Measurements from ENCODE around the gene FYN. TPM values are rescaled to one million over a fixed set of nuclear protein-coding genes. Genes with fewer than 3 reads are reported as not detected.

FYN gene
- total and polyA plus RNA-seq, 4 donors, result 11.2 to 28.3 (median 19.7) TPM

DNA sequence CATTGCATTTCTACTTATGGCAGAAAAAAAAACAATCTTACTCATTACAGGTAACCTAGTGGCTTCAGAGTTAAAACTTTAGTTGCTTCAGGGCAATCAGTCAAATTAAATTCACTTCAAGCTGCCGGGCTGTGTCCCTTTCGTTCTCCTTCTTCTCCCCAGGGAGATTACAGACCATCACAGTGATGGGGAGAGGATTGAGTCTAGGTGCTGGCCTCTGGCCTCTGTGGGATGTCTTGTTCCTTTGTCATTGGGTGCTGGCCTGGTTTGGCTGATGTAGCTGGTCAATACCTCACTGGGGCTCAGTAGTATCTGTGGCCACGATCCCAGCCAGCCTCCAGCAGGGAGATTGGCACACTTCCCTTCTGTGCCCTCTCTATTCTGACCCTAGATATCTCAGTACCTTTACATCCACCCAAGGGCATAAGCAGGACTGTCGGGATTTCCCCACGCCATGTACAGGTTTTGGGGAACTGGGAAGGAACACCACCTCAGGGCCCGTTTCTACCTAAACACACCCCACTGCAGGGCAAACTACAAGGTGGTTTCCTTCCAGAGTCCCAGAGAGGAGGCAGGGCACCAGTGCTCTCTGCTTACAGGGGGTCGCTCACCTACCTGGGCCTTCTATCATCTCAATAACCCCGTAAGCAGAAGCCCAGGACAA lies 15.4 kb downstream of the FYN start (continued):
- TF ChIP-seq, protein P1, sequence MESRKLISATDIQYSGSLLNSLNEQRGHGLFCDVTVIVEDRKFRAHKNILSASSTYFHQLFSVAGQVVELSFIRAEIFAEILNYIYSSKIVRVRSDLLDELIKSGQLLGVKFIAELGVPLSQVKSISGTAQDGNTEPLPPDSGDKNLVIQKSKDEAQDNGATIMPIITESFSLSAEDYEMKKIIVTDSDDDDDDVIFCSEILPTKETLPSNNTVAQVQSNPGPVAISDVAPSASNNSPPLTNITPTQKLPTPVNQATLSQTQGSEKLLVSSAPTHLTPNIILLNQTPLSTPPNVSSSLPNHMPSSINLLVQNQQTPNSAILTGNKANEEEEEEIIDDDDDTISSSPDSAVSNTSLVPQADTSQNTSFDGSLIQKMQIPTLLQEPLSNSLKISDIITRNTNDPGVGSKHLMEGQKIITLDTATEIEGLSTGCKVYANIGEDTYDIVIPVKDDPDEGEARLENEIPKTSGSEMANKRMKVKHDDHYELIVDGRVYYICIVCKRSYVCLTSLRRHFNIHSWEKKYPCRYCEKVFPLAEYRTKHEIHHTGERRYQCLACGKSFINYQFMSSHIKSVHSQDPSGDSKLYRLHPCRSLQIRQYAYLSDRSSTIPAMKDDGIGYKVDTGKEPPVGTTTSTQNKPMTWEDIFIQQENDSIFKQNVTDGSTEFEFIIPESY (IDR thresholded peaks at IDR 0.05), result no peak

DNA sequence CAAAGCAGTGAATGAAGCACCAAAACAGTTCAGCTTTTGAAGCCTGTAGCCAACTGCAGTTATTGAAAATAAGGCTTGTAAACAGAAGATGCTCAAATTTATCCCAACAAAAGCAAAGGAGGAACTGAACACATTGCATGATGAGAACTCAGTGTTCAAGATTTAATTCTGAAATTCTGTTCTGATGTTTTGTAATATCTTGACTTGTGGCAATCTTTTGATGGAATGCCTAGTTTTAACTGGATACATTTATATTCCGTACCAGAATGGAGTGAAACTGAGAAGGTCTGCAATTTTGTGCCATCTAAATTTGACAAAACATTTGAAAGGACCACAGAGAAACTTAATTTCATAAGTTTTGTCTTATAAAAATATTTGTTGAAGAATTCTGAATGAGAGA lies 17.5 kb downstream of the FYN start:
- Histone ChIP-seq H3K9ac (ENCODE audit: low read depth in 1 of 2, low read length in 2 of 2) (no peak overlapping the region), H3K36me3 (ENCODE audit: control insufficient read depth in 4 of 4, insufficient read depth in 3 of 4, low read depth in 1 of 4, low read length in 3 of 4) (no peaks in the 10 kb centered on the region), H3K4me3 (ENCODE audit: low read depth in 1 of 3, low read length in 3 of 3) (no peak overlapping the region), H3K27ac (ENCODE audit: low read depth in 1 of 2, low read length in 2 of 2) (no peak overlapping the region), H3K27me3 (ENCODE audit: control insufficient read depth in 4 of 4, insufficient read depth in 4 of 4, low read length in 3 of 4) (peaks cover 0 to 3% (median 0%) of the 10 kb centered on the region in 4 donors), H3K9me3 (ENCODE audit: control insufficient read depth in 4 of 4, low read length in 3 of 4) (no peaks in the 10 kb centered on the region), H3K4me1 (ENCODE audit: control insufficient read depth in 4 of 4, insufficient read depth in 4 of 4, low read length in 3 of 4) (no peaks in the 10 kb centered on the region)
- TF ChIP-seq, protein P2, sequence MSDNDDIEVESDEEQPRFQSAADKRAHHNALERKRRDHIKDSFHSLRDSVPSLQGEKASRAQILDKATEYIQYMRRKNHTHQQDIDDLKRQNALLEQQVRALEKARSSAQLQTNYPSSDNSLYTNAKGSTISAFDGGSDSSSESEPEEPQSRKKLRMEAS (IDR thresholded peaks at IDR 0.05), result no peak
- no peak for TF ChIP-seq JUND (IDR thresholded peaks at IDR 0.05)
- TF ChIP-seq GABPA (IDR thresholded peaks at IDR 0.05 in 1 of 2, conservative IDR thresholded peaks at IDR 0.05 in 1 of 2), result no peak
- TF ChIP-seq, protein P3, sequence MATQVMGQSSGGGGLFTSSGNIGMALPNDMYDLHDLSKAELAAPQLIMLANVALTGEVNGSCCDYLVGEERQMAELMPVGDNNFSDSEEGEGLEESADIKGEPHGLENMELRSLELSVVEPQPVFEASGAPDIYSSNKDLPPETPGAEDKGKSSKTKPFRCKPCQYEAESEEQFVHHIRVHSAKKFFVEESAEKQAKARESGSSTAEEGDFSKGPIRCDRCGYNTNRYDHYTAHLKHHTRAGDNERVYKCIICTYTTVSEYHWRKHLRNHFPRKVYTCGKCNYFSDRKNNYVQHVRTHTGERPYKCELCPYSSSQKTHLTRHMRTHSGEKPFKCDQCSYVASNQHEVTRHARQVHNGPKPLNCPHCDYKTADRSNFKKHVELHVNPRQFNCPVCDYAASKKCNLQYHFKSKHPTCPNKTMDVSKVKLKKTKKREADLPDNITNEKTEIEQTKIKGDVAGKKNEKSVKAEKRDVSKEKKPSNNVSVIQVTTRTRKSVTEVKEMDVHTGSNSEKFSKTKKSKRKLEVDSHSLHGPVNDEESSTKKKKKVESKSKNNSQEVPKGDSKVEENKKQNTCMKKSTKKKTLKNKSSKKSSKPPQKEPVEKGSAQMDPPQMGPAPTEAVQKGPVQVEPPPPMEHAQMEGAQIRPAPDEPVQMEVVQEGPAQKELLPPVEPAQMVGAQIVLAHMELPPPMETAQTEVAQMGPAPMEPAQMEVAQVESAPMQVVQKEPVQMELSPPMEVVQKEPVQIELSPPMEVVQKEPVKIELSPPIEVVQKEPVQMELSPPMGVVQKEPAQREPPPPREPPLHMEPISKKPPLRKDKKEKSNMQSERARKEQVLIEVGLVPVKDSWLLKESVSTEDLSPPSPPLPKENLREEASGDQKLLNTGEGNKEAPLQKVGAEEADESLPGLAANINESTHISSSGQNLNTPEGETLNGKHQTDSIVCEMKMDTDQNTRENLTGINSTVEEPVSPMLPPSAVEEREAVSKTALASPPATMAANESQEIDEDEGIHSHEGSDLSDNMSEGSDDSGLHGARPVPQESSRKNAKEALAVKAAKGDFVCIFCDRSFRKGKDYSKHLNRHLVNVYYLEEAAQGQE (IDR thresholded peaks at IDR 0.05), result no peak
- TF ChIP-seq, protein P1 (IDR thresholded peaks at IDR 0.05), result no peak
- no peak for TF ChIP-seq NR2F2 (IDR thresholded peaks at IDR 0.05)
- TF ChIP-seq YY1 (IDR thresholded peaks at IDR 0.05), result no peak
- TF ChIP-seq FOXA2 (IDR thresholded peaks at IDR 0.05), result no peak
- TF ChIP-seq, protein P4, sequence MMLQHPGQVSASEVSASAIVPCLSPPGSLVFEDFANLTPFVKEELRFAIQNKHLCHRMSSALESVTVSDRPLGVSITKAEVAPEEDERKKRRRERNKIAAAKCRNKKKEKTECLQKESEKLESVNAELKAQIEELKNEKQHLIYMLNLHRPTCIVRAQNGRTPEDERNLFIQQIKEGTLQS (IDR thresholded peaks at IDR 0.05), result no peak
- no peak for TF ChIP-seq HNF4A (conservative IDR thresholded peaks at IDR 0.05)
- no peak for TF ChIP-seq EGR1 (IDR thresholded peaks at IDR 0.05; ENCODE audit: low read depth in 2 of 2)
- no peak for TF ChIP-seq HNF4G (IDR thresholded peaks at IDR 0.05)
- no peak for TF ChIP-seq TAF1 (conservative IDR thresholded peaks at IDR 0.05)
- TF ChIP-seq FOXA1 (IDR thresholded peaks at IDR 0.05), result no peak
- TF ChIP-seq, protein P5, sequence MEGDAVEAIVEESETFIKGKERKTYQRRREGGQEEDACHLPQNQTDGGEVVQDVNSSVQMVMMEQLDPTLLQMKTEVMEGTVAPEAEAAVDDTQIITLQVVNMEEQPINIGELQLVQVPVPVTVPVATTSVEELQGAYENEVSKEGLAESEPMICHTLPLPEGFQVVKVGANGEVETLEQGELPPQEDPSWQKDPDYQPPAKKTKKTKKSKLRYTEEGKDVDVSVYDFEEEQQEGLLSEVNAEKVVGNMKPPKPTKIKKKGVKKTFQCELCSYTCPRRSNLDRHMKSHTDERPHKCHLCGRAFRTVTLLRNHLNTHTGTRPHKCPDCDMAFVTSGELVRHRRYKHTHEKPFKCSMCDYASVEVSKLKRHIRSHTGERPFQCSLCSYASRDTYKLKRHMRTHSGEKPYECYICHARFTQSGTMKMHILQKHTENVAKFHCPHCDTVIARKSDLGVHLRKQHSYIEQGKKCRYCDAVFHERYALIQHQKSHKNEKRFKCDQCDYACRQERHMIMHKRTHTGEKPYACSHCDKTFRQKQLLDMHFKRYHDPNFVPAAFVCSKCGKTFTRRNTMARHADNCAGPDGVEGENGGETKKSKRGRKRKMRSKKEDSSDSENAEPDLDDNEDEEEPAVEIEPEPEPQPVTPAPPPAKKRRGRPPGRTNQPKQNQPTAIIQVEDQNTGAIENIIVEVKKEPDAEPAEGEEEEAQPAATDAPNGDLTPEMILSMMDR (IDR thresholded peaks at IDR 0.05; ENCODE audit: low read depth, low read length, missing input control), result no peak
- no peak for TF ChIP-seq SP1 (IDR thresholded peaks at IDR 0.05)
- WGBS, result 85% methylated on average over 1 of the region's 1 CpG
- DNase-seq (ENCODE audit: low spot score), result no peak
